Renal cortex interstitium (tissue), 11 donors: Measurements from ENCODE around the gene KLRF1. TPM values are rescaled to one million over a fixed set of nuclear protein-coding genes. Genes with fewer than 3 reads are reported as not detected.
"Not testable (repeated sequence)": the region's sequence is repeated elsewhere in the genome, so short reads cannot be mapped to it uniquely, and the experiment has no call there.

ENCODE experiments used
- DNase-seq, 11 donors: peaks; one replicate each; pipeline ENCODE4 v3.0.0-alpha.2; 2013; ENCODE audit warnings: low read depth in 9 of 11, low spot score in 4 of 11; ENCODE audit errors: extremely low read depth in 1 of 11
- polyA plus RNA-seq, 3 donors: library from polyadenylated mRNA; unstranded; fragments of 120-200 nt; gene quantifications; one replicate each; pipeline ENCODE4 v1.2.1, GENCODE V29; 2013; ENCODE audit not compliant: insufficient read length in 3 of 3

Gene KLRF1
- polyA plus RNA-seq, 3 donors, result 0.36 to 0.88 (median 0.49) TPM

- DNase-seq, result no peak
These were observed 39.6 kb downstream of the KLRF1 start for GRCh38 chr12:9866860-9867269.

GRCh38 chr12:9867531-9867930, 40.2 kb downstream of the KLRF1 start:
- DNase-seq, result no peak

- DNase-seq, result no peak
These were observed 41.1 kb downstream of the KLRF1 start for GRCh38 chr12:9868311-9868801.

GRCh38 chr12:9868951-9869306, 41.6 kb downstream of the KLRF1 start:
- no peak for DNase-seq

GRCh38 chr12:9869307-9870161, 42.3 kb downstream of the KLRF1 start, which contains the start of gene CLEC2B:
CLEC2B (minus strand) TSS chr12:9869354.
- DNase-seq, result peak in 3 of 11 donors; percentile 2 to 3 (median 2)

GRCh38 chr12:9870286-9870866, 43.1 kb downstream of the KLRF1 start:
- DNase-seq, result no peak

GRCh38 chr12:9872162-9872561, 44.9 kb downstream of the KLRF1 start:
- no peak for DNase-seq

- no peak for DNase-seq
These were observed 45.5 kb downstream of the KLRF1 start for GRCh38 chr12:9872742-9873141.

GRCh38 chr12:9876120-9876519, 48.8 kb downstream of the KLRF1 start:
- not testable (repeated sequence) for DNase-seq

GRCh38 chr12:9880532-9881078, 53.3 kb downstream of the KLRF1 start:
- no peak for DNase-seq

- no peak for DNase-seq
These were observed 54.0 kb downstream of the KLRF1 start, which contains the start of gene KLRF2 for GRCh38 chr12:9881246-9881645. KLRF2 (plus strand) TSS chr12:9881489; CDS start chr12:9881596, 107 bp downstream.

- DNase-seq, result no peak
These were observed 54.7 kb downstream of the KLRF1 start for GRCh38 chr12:9881988-9882387.

- no peak for DNase-seq
These were observed 55.9 kb downstream of the KLRF1 start for GRCh38 chr12:9883175-9883574.

GRCh38 chr12:9888665-9889273, 61.5 kb downstream of the KLRF1 start:
- DNase-seq, result no peak

Other genes starting within 250 kb of the KLRF1 start
- 1 to 10 TPM; 5.2 to 7.2 (median 6.3) TPM for gene KLRB1, start 219.6 kb upstream of the KLRF1 start, polyA plus RNA-seq
- 10 to 100 TPM; 11.3 to 24.4 (median 12.7) TPM for gene CLEC2D, start 157.8 kb upstream of the KLRF1 start, polyA plus RNA-seq
- gene CLECL1, start 94.4 kb upstream of the KLRF1 start, polyA plus RNA-seq, result under 1 TPM; 0.16 to 0.32 (median 0.30) TPM
- 1 to 10 TPM; 1.3 to 5.2 (median 3.4) TPM for gene CD69, start 66.6 kb upstream of the KLRF1 start, polyA plus RNA-seq
- 1 to 10 TPM; 2.2 to 3.7 (median 3.1) TPM for gene CLEC2B, start 41.9 kb downstream of the KLRF1 start, polyA plus RNA-seq
- not detected for gene KLRF2, start 54.0 kb downstream of the KLRF1 start, polyA plus RNA-seq
- not detected for gene CLEC2A, start 104.9 kb downstream of the KLRF1 start, polyA plus RNA-seq
- gene CLEC12A, start 143.9 kb downstream of the KLRF1 start, polyA plus RNA-seq, result 1 to 10 TPM; 1.1 to 1.6 (median 1.3) TPM
- 1 to 10 TPM in 2 of 3 donors, under 1 TPM in 1; 0.48 to 1.4 (median 1.4) TPM for gene CLEC1B, start 171.6 kb downstream of the KLRF1 start, polyA plus RNA-seq
- gene CLEC12B, start 183.1 kb downstream of the KLRF1 start, polyA plus RNA-seq, result under 1 TPM in 2 of 3 donors, not detected in 1; 0.06 to 0.25 TPM
- under 1 TPM; 0.22 to 0.39 (median 0.38) TPM for gene CLEC9A, start 203.2 kb downstream of the KLRF1 start, polyA plus RNA-seq